A673 (cell line): ENCODE measurements around the gene MAST4.

Experiments
- CTCF ChIP-seq: fragments of 300-800, 200-600 bp; sonication (generic); conservative IDR thresholded peaks from 2 replicates; pipeline ENCODE4 v1.5.1; 2017; ENCODE audit warnings: low read depth, mild to moderate bottlenecking, antibody characterized with exemption, low read length, moderate library complexity, mixed read lengths
- EZH2 ChIP-seq: fragments of 200-600 bp; sonication (generic); IDR thresholded peaks from 2 replicates; pipeline ENCODE4 v1.6.1; 2017; ENCODE audit warnings: borderline replicate concordance, low read depth, mild to moderate bottlenecking, mixed read lengths, antibody characterized with exemption, low read length; ENCODE audit not compliant: poor library complexity, severe bottlenecking

GRCh38 chr5:67100301-67100700 is 504.1 kb downstream of the MAST4 start:
- no peak for TF ChIP-seq CTCF
- no peak for TF ChIP-seq EZH2
